ENCODE measurements around the gene NRF1. TPM values are rescaled to one million over a fixed set of nuclear protein-coding genes. Genes with fewer than 3 reads are reported as not detected.

The NRF1 gene
- total and polyA plus RNA-seq, 2 of the 8 experiments (the other 6 are each of a cell fraction or from before 2014, with no cell fraction given) = 18.2 to 21.4 TPM

DNA sequence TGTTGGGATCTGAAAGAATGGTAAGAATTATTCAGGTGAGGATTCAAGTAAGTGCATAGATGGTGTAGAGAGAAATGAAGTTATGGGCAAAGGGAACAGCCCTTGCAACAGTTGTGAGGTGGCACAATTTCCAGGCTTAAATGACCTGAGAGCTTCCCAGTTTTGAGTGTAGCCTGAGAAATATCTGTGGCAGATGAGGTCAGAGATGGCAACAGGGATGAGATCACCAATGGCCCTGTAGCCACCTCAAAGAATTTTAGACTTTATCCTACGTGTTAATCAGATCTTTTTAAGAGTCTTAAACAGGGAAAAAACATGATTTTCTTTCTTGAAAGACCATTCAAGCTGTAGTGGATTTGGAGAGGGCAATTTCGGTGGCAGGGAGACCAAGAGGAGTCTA is 1.9 kb upstream of the NRF1 start:
- no peak for DNase-seq (ENCODE audit: low read depth in 1 of 2, low spot score in 2 of 2)
- Histone ChIP-seq H3K56ac (replicated peaks; ENCODE audit: insufficient read length, low read depth, low read length) (no peak overlapping the region), H3K4me3 (ENCODE audit: extremely low read depth in 1 of 4, insufficient read depth in 2 of 4, low read depth in 3 of 4, low read length in 4 of 4) (no peak overlapping the region), H2BK12ac (ENCODE audit: low read depth, low read length) (no peak overlapping the region), H2BK15ac (ENCODE audit: low read length) (no peak overlapping the region), H3K4me2 (ENCODE audit: insufficient read depth in 1 of 2, low read depth in 2 of 2, low read length in 2 of 2) (no peak overlapping the region; a peak in 1 of 4 replicates), H3K79me1 (ENCODE audit: low read depth, low read length) (peaks cover 4% of the 10 kb centered on the region; the same call in 1 of the 2 replicates), H3K27ac (ENCODE audit: low read depth, low read length) (no peak overlapping the region), H3K79me2 (ENCODE audit: control insufficient read depth in 1 of 2, insufficient read depth in 2 of 2, low read length in 2 of 2) (peaks cover 8 to 33% of the 10 kb centered on the region in 2 experiments), H2AK5ac (ENCODE audit: low read depth, low read length) (no peak overlapping the region), H4K91ac (replicated peaks; ENCODE audit: insufficient read length, low read length) (no peak overlapping the region), H3K9ac (replicated peaks in 1 of 4; ENCODE audit: extremely low read depth in 1 of 4, low read depth in 3 of 4, low read length in 3 of 4) (no peak overlapping the region), H3K23me2 (ENCODE audit: low read depth, low read length) (peaks cover 9% of the 10 kb centered on the region; the same call in 1 of the 2 replicates), H4K8ac (ENCODE audit: extremely low read depth, insufficient read depth, low read length) (no peak overlapping the region), H4K5ac (ENCODE audit: insufficient read length, low read depth, low read length) (no peak overlapping the region), H3K4me1 (replicated peaks in 1 of 4; ENCODE audit: control insufficient read depth in 3 of 4, insufficient read depth in 4 of 4, low read length in 3 of 4) (peaks cover 0 to 5% (median 0%) of the 10 kb centered on the region in 4 experiments; a peak in 3 of 7 replicates), H3K14ac (ENCODE audit: insufficient read length) (no peak overlapping the region), H2BK120ac (replicated peaks; ENCODE audit: low read depth, low read length) (no peak overlapping the region), H3K4ac (replicated peaks; ENCODE audit: insufficient read length, low read depth, low read length) (no peak overlapping the region), H3K36me3 (ENCODE audit: control insufficient read depth in 2 of 4, insufficient read depth in 4 of 4, low read length in 3 of 4) (peaks cover 0 to 6% (median 0%) of the 10 kb centered on the region in 4 experiments; a peak in 1 of 8 replicates), H2BK5ac (ENCODE audit: low read depth, low read length) (no peak overlapping the region), H2BK20ac (ENCODE audit: low read length) (no peak overlapping the region), H3K9me3 (ENCODE audit: insufficient read depth in 2 of 2, low read depth in 1 of 2, low read length in 1 of 2) (no peaks in the 10 kb centered on the region), H2AFZ (ENCODE audit: low read length) (no peak overlapping the region), H3K27me3 (replicated peaks in 1 of 4; ENCODE audit: control insufficient read depth in 3 of 4, extremely low read depth in 1 of 4, insufficient read depth in 3 of 4, low read length in 3 of 4) (no peaks in the 10 kb centered on the region), H3K18ac (ENCODE audit: extremely low read depth, low read length) (no peak overlapping the region), H4K20me1 (replicated peaks in 1 of 2; ENCODE audit: control insufficient read depth in 1 of 2, insufficient read depth in 2 of 2, low read length in 2 of 2) (peaks cover 10 to 12% of the 10 kb centered on the region in 2 experiments), H3K23ac (ENCODE audit: insufficient read length) (no peak overlapping the region)
- ChIA-PET POLR2A (ENCODE audit: partially characterized antibody) (interaction anchor here (1.2 to 1.6 kb wide), 2 partner anchors 9 to 11 kb away, joined by 3 read pairs; no protein-coding TSS in a partner anchor), CTCF (ENCODE audit: partially characterized antibody) (interaction anchor here (0.6 to 1.2 kb wide), 4 partner anchors 23 to 136 kb away, joined by 3 to 4 read pairs (median 3); no protein-coding TSS in a partner anchor)
- WGBS, 2 experiments (ENCODE audit: extremely low coverage in 1 of 2, insufficient coverage in 1 of 2, insufficient read length in 1 of 2, insufficient replicate concordance in 2 of 2, low coverage in 1 of 2, low lambda C conversion rate in 2 of 2, missing lambda C conversion rate in 1 of 2) = 94% methylated on average over 2 of the region's 2 CpGs; no CpG with 5 or more reads in 1 of the 2 experiments
- FAIRE-seq = no peak
- no peak for TF ChIP-seq POLR2A (IDR thresholded peaks at IDR 0.05; ENCODE audit: control extremely low read depth in 1 of 2, low read depth in 2 of 2, low read length in 2 of 2)
- TF ChIP-seq CBX8 (IDR thresholded peaks at IDR 0.05; ENCODE audit: borderline replicate concordance, low read depth, low read length) = no peak
- no peak for TF ChIP-seq JUN (IDR thresholded peaks at IDR 0.05; ENCODE audit: low read depth, low read length)
- TF ChIP-seq SP4 (IDR thresholded peaks at IDR 0.05; ENCODE audit: low read length) = no peak
- TF ChIP-seq, protein P1, sequence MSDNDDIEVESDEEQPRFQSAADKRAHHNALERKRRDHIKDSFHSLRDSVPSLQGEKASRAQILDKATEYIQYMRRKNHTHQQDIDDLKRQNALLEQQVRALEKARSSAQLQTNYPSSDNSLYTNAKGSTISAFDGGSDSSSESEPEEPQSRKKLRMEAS (IDR thresholded peaks at IDR 0.05) = no peak
- no peak for TF ChIP-seq BACH1 (IDR thresholded peaks at IDR 0.05; ENCODE audit: low read length)
- no peak for TF ChIP-seq NANOG (IDR thresholded peaks at IDR 0.05; ENCODE audit: insufficient read depth, low read depth, low read length, poor library complexity, severe bottlenecking)
- TF ChIP-seq SUZ12 (IDR thresholded peaks at IDR 0.05; ENCODE audit: low read length) = no peak
- TF ChIP-seq TAF7 (optimal IDR thresholded peaks at IDR 0.05; ENCODE audit: borderline replicate concordance, low read depth, low read length) = no peak
- TF ChIP-seq POU5F1 (IDR thresholded peaks at IDR 0.05; ENCODE audit: low read depth, low read length) = no peak
- TF ChIP-seq, protein P2, sequence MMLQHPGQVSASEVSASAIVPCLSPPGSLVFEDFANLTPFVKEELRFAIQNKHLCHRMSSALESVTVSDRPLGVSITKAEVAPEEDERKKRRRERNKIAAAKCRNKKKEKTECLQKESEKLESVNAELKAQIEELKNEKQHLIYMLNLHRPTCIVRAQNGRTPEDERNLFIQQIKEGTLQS (IDR thresholded peaks at IDR 0.05; ENCODE audit: insufficient read depth, low read depth, low read length) = no peak
- no peak for TF ChIP-seq BRCA1 (IDR thresholded peaks at IDR 0.05; ENCODE audit: low read depth, low read length)
- TF ChIP-seq ASH2L (IDR thresholded peaks at IDR 0.05; ENCODE audit: low read length) = no peak
